KOPT-K1 (cell line): ENCODE results near the gene ATP6V1G3.
"Not testable (repeated sequence)": the region's sequence is repeated elsewhere in the genome, so short reads cannot be mapped to it uniquely, and the experiment has no call there.

Experiments
- H3K27ac ChIP-seq: fragments of 200-600 bp; sonication (generic); 2 replicates; pipeline ENCODE4 v1.5.1; 2016; ENCODE audit warnings: antibody characterized with exemption, mild to moderate bottlenecking, low read depth, low read length; ENCODE audit not compliant: poor library complexity, severe bottlenecking
- H3K36me3 ChIP-seq: fragments of 200-600 bp; sonication (generic); 2 replicates; pipeline ENCODE4 v1.5.1; 2017; ENCODE audit warnings: antibody characterized with exemption, mild to moderate bottlenecking, low read length, moderate library complexity; ENCODE audit not compliant: insufficient read depth
- H3K9me3 ChIP-seq: fragments of 200-600 bp; sonication (generic); 2 replicates; pipeline ENCODE4 v1.5.1; 2017; ENCODE audit warnings: antibody characterized with exemption, low read length, mild to moderate bottlenecking; ENCODE audit not compliant: insufficient read depth, poor library complexity, severe bottlenecking

ATP6V1G3 gene

GRCh38 chr1:198496216-198497143 is 44.0 kb downstream of the ATP6V1G3 start:
- H3K27ac ChIP-seq = no peak overlapping the region
- peaks cover 12% of the 10 kb centered on the region for H3K36me3 ChIP-seq
- peaks cover 10% of the 10 kb centered on the region for H3K9me3 ChIP-seq

GRCh38 chr1:198495631-198496030 is 44.8 kb downstream of the ATP6V1G3 start:
- Histone ChIP-seq H3K27ac (no peak overlapping the region), H3K9me3 (peaks cover 2% of the 10 kb centered on the region), H3K36me3 (peaks cover 12% of the 10 kb centered on the region)

- Histone ChIP-seq H3K9me3 (no peaks in the 10 kb centered on the region), H3K27ac (no peak overlapping the region), H3K36me3 (peaks cover 12% of the 10 kb centered on the region; the same call in 1 of the 2 replicates)
Measured at GRCh38 chr1:198494658-198495103, 45.8 kb downstream of the ATP6V1G3 start.

- Histone ChIP-seq H3K36me3 (peaks cover 12% of the 10 kb centered on the region; the same call in 1 of the 2 replicates), H3K27ac (no peak overlapping the region)
Measured at GRCh38 chr1:198494139-198494538, 46.3 kb downstream of the ATP6V1G3 start.

GRCh38 chr1:198493329-198493728 is 47.2 kb downstream of the ATP6V1G3 start:
- H3K27ac ChIP-seq = no peak overlapping the region
- H3K36me3 ChIP-seq = peaks cover 12% of the 10 kb centered on the region; the same call in 1 of the 2 replicates
- H3K9me3 ChIP-seq = no peaks in the 10 kb centered on the region

More at GRCh38 chr1:198494139-198494538, 46.3 kb downstream of the ATP6V1G3 start:
- H3K9me3 ChIP-seq = no peaks in the 10 kb centered on the region

GRCh38 chr1:198492872-198493271 is 47.6 kb downstream of the ATP6V1G3 start:
- Histone ChIP-seq H3K9me3 (no peaks in the 10 kb centered on the region), H3K36me3 (peaks cover 10% of the 10 kb centered on the region; the same call in 1 of the 2 replicates), H3K27ac (no peak overlapping the region)

- H3K27ac ChIP-seq = no peak overlapping the region
Measured at GRCh38 chr1:198491596-198491995, 48.9 kb downstream of the ATP6V1G3 start.

GRCh38 chr1:198491028-198491427 is 49.5 kb downstream of the ATP6V1G3 start:
- Histone ChIP-seq H3K36me3 (peaks cover 12% of the 10 kb centered on the region; the same call in 1 of the 2 replicates), H3K27ac (no peak overlapping the region), H3K9me3 (no peaks in the 10 kb centered on the region)

More at GRCh38 chr1:198491596-198491995, 48.9 kb downstream of the ATP6V1G3 start:
- Histone ChIP-seq H3K9me3 (no peaks in the 10 kb centered on the region), H3K36me3 (peaks cover 7% of the 10 kb centered on the region; the same call in 1 of the 2 replicates)

- Histone ChIP-seq H3K27ac (no peak overlapping the region), H3K36me3 (peaks cover 17% of the 10 kb centered on the region; the same call in 1 of the 2 replicates), H3K9me3 (no peaks in the 10 kb centered on the region)
Measured at GRCh38 chr1:198490224-198490623, 50.3 kb downstream of the ATP6V1G3 start.

- H3K9me3 ChIP-seq = no peaks in the 10 kb centered on the region
- H3K27ac ChIP-seq = no peak overlapping the region
- H3K36me3 ChIP-seq = peaks cover 17% of the 10 kb centered on the region
Measured at GRCh38 chr1:198486903-198487302, 53.6 kb downstream of the ATP6V1G3 start.

GRCh38 chr1:198483645-198484044 is 56.8 kb downstream of the ATP6V1G3 start:
- Histone ChIP-seq H3K9me3 (peaks cover 16% of the 10 kb centered on the region), H3K27ac (no peak overlapping the region), H3K36me3 (peaks cover 38% of the 10 kb centered on the region)

GRCh38 chr1:198483006-198483405 is 57.5 kb downstream of the ATP6V1G3 start:
- Histone ChIP-seq H3K27ac (no peak overlapping the region), H3K9me3 (peaks cover 19% of the 10 kb centered on the region), H3K36me3 (peaks cover 45% of the 10 kb centered on the region)

GRCh38 chr1:198481661-198482060 is 58.8 kb downstream of the ATP6V1G3 start:
- no peak overlapping the region for H3K27ac ChIP-seq
- H3K36me3 ChIP-seq = peaks cover 51% of the 10 kb centered on the region
- peaks cover 27% of the 10 kb centered on the region for H3K9me3 ChIP-seq

- H3K27ac ChIP-seq = no peak overlapping the region
- peaks cover 45% of the 10 kb centered on the region for H3K36me3 ChIP-seq
- peaks cover 35% of the 10 kb centered on the region for H3K9me3 ChIP-seq
Measured at GRCh38 chr1:198480876-198481275, 59.6 kb downstream of the ATP6V1G3 start.

GRCh38 chr1:198477354-198477753 is 63.1 kb downstream of the ATP6V1G3 start:
- Histone ChIP-seq H3K9me3 (peaks cover 48% of the 10 kb centered on the region), H3K36me3 (peaks cover 34% of the 10 kb centered on the region)

More at GRCh38 chr1:198477354-198477753, 63.1 kb downstream of the ATP6V1G3 start:
- not testable (repeated sequence) for H3K27ac ChIP-seq
